ENCODE results near the gene KLHL41.

KLHL41 gene

GRCh38 chr2:169491378-169491777, 18.1 kb upstream of the KLHL41 start:
- H3K9me3 ChIP-seq (ENCODE audit: control insufficient read depth, insufficient read depth, low read depth, low read length): no peaks in the 10 kb centered on the region
- no peak overlapping the region for H3K27ac ChIP-seq (ENCODE audit: extremely low read depth, low read depth, low read length)
- H3K4me1 ChIP-seq (ENCODE audit: control insufficient read depth, insufficient read depth, low read length): no peaks in the 10 kb centered on the region
- TF ChIP-seq ELK4 (IDR thresholded peaks at IDR 0.05; ENCODE audit: borderline replicate concordance, low read depth, low read length) (no peak), BCL6B (tag by site-specific recombination; IDR thresholded peaks at IDR 0.05) (no peak), OVOL3 (tag by site-specific recombination; IDR thresholded peaks at IDR 0.05) (no peak), ZNF488 (tag by site-specific recombination; IDR thresholded peaks at IDR 0.05) (no peak), SCRT2 (tag by site-specific recombination; IDR thresholded peaks at IDR 0.05) (no peak), SP3 (tag by site-specific recombination; IDR thresholded peaks at IDR 0.05) (no peak), ZNF280D (tag by site-specific recombination; IDR thresholded peaks at IDR 0.05) (no peak), ZNF785 (tag by site-specific recombination; IDR thresholded peaks at IDR 0.05) (no peak), ZNF555 (tag by site-specific recombination; conservative IDR thresholded peaks at IDR 0.05) (no peak), ZNF24 (tag by site-specific recombination; IDR thresholded peaks at IDR 0.05) (no peak)
- H3K36me3 ChIP-seq (ENCODE audit: control insufficient read depth in 2 of 2, insufficient read depth in 1 of 2, low read length in 2 of 2): peaks cover 11 to 12% of the 10 kb centered on the region in 2 experiments
- ChIA-PET POLR2A (no interaction called here), CTCF (no interaction called here)
- no peak overlapping the region for H3K4me3 ChIP-seq (ENCODE audit: low read depth, low read length)

- ChIA-PET POLR2A (no interaction called here), CTCF (interaction anchor here (0.6 to 2.1 kb wide), 2 partner anchors 14 to 320 kb away, joined by 7 to 9 read pairs; partner anchors contain the start of gene BBS5)
- H3K4me3 ChIP-seq (ENCODE audit: low read depth, low read length): no peak overlapping the region
- H3K36me3 ChIP-seq (ENCODE audit: control insufficient read depth in 2 of 2, insufficient read depth in 1 of 2, low read length in 2 of 2): peaks cover 9 to 11% of the 10 kb centered on the region in 2 experiments
- H3K4me1 ChIP-seq (ENCODE audit: control insufficient read depth, insufficient read depth, low read length): no peaks in the 10 kb centered on the region
- no peaks in the 10 kb centered on the region for H3K9me3 ChIP-seq (ENCODE audit: control insufficient read depth, insufficient read depth, low read depth, low read length)
- H3K27ac ChIP-seq (ENCODE audit: extremely low read depth, low read depth, low read length): no peak overlapping the region
- no peak for TF ChIP-seq ZSCAN30 (tag by site-specific recombination; IDR thresholded peaks at IDR 0.05)
- TF ChIP-seq MZF1 (tag by site-specific recombination; IDR thresholded peaks at IDR 0.05; ENCODE audit: borderline replicate concordance): no peak
- no peak for TF ChIP-seq BCL11B (tag by site-specific recombination; IDR thresholded peaks at IDR 0.05; ENCODE audit: low read depth)
- no peak for TF ChIP-seq ZBTB10 (tag by site-specific recombination; IDR thresholded peaks at IDR 0.05)
- TF ChIP-seq ZNF248 (tag by site-specific recombination; IDR thresholded peaks at IDR 0.05): no peak
- no peak for TF ChIP-seq PATZ1 (tag by site-specific recombination; IDR thresholded peaks at IDR 0.05)
- no peak for TF ChIP-seq ZBTB21 (tag by site-specific recombination; IDR thresholded peaks at IDR 0.05)
- TF ChIP-seq TSHZ1 (tag by site-specific recombination; IDR thresholded peaks at IDR 0.05; ENCODE audit: borderline replicate concordance): no peak
Observed at GRCh38 chr2:169493360-169493759, 16.1 kb upstream of the KLHL41 start.
